Fibroblast of skin of abdomen (primary cell): Measurements from ENCODE around the gene GSTM4. TPM values are rescaled to one million over a fixed set of nuclear protein-coding genes. Genes with fewer than 3 reads are reported as not detected.

Source experiments
- DNase-seq: peaks from one replicate; pipeline ENCODE4 v3.0.0-alpha.2; 2013
- polyA plus RNA-seq, 2 experiments: library from polyadenylated mRNA; unstranded; fragments of 120-200 nt; gene quantifications; one replicate each; pipeline ENCODE4 v1.2.1, GENCODE V29; 2013; ENCODE audit not compliant: insufficient read length in 2 of 2

Gene GSTM4
- 21.6 TPM for polyA plus RNA-seq (2013, experiment 1 of 2; ENCODE audit: insufficient read length)
- polyA plus RNA-seq (2013, experiment 2 of 2; ENCODE audit: insufficient read length): 21.5 TPM

- DNase-seq: peak; percentile 78
Observed at GRCh38 chr1:109655615-109656519, at the start of gene GSTM4. GSTM4 (plus strand) TSS chr1:109656099; CDS start chr1:109656390, 291 bp downstream.

GRCh38 chr1:109609881-109610280, 46.0 kb upstream of the GSTM4 start:
- DNase-seq: no peak

GRCh38 chr1:109610609-109611307, 45.1 kb upstream of the GSTM4 start:
- DNase-seq: peak; percentile 61

- DNase-seq: no peak
Observed at GRCh38 chr1:109611308-109611990, 44.5 kb upstream of the GSTM4 start.

- DNase-seq: peak; percentile 33
Observed at GRCh38 chr1:109613361-109614147, 42.3 kb upstream of the GSTM4 start.

- DNase-seq: no peak
Observed at GRCh38 chr1:109615879-109616278, 40.0 kb upstream of the GSTM4 start.

GRCh38 chr1:109616391-109616790, 39.5 kb upstream of the GSTM4 start:
- no peak for DNase-seq

GRCh38 chr1:109617291-109617801, 38.6 kb upstream of the GSTM4 start:
- DNase-seq: peak; percentile 90

- no peak for DNase-seq
Observed at GRCh38 chr1:109618661-109619575, 37.0 kb upstream of the GSTM4 start.

- peak; percentile 85 for DNase-seq
Observed at GRCh38 chr1:109619576-109620400, 36.1 kb upstream of the GSTM4 start, which contains the start of the genes AMPD2 and GNAT2. AMPD2 (plus strand) TSS chr1:109619837; CDS start chr1:109621176, 1,339 bp downstream. GNAT2 (minus strand) TSS chr1:109619616; CDS start chr1:109612870, 6,746 bp downstream.

GRCh38 chr1:109620401-109620791, 35.5 kb upstream of the GSTM4 start:
- peak; percentile 76 for DNase-seq

- peak; percentile 96 for DNase-seq
Observed at GRCh38 chr1:109620841-109621286, 35.0 kb upstream of the GSTM4 start.

- DNase-seq: no peak
Observed at GRCh38 chr1:109621379-109622136, 34.3 kb upstream of the GSTM4 start.

GRCh38 chr1:109622137-109622892, 33.6 kb upstream of the GSTM4 start:
- DNase-seq: no peak

- DNase-seq: no peak
Observed at GRCh38 chr1:109622895-109623294, 33.0 kb upstream of the GSTM4 start.

- DNase-seq: no peak
Observed at GRCh38 chr1:109623601-109624161, 32.2 kb upstream of the GSTM4 start.

- DNase-seq: no peak
Observed at GRCh38 chr1:109624201-109625010, 31.5 kb upstream of the GSTM4 start.
